ENCODE data around the gene TRAPPC13.
"Not testable (repeated sequence)": the region's sequence is repeated elsewhere in the genome, so short reads cannot be mapped to it uniquely, and the experiment has no call there.

DNA sequence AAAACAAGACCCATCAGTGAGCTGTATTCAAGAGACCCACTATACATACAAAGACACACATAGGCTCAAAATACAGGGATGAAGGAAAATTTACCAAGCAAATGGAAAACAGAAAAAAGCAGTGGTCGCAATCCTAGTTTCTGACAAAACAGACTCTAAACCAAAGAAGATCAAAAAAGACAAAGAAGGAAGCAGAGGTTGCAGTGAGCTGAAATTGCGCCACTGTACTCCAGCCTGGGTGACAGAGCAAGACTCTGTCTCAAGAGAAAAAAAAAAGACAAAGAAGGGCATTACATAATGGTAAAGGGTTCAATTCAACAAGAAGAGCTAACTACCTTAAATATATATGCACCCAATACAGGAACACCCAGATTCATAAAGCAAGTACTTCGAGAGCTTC is 51.2 kb downstream of the TRAPPC13 start:
- not testable (repeated sequence) for TF ChIP-seq RAD21 (IDR thresholded peaks at IDR 0.05); CTCF (IDR thresholded peaks at IDR 0.05; ENCODE audit: low read depth, low read length, missing input control); EGR1 (IDR thresholded peaks at IDR 0.05; ENCODE audit: low read depth in 2 of 2); ZBTB33 (IDR thresholded peaks at IDR 0.05); YY1 (IDR thresholded peaks at IDR 0.05); GABPA (IDR thresholded peaks at IDR 0.05 in 1 of 2, conservative IDR thresholded peaks at IDR 0.05 in 1 of 2)
- TF ChIP-seq, protein P1, sequence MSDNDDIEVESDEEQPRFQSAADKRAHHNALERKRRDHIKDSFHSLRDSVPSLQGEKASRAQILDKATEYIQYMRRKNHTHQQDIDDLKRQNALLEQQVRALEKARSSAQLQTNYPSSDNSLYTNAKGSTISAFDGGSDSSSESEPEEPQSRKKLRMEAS (IDR thresholded peaks at IDR 0.05) = not testable (repeated sequence)
